GM12865 (cell line): Measurements from ENCODE around the gene TMCC2.
"Not testable (repeated sequence)": the region's sequence is repeated elsewhere in the genome, so short reads cannot be mapped to it uniquely, and the experiment has no call there.

Experiments used
- DNase-seq: peaks from one replicate; pipeline ENCODE4 v3.0.0; 2010; ENCODE audit warnings: low read depth
- H3K4me3 ChIP-seq: 2 replicates; pipeline ENCODE4 v1.5.1; 2011; ENCODE audit warnings: mild to moderate bottlenecking, low read depth, low read length, control low read depth
- CTCF ChIP-seq: IDR thresholded peaks from 2 replicates; pipeline ENCODE4 v1.5.1; 2011; ENCODE audit warnings: low read length, control low read depth, low read depth, inconsistent platforms; ENCODE audit not compliant: insufficient read depth; ENCODE audit errors: missing control alignments

The TMCC2 gene

GRCh38 chr1:205232127-205232820, 4.5 kb downstream of the TMCC2 start:
- no peak for TF ChIP-seq CTCF
- no peak overlapping the region for H3K4me3 ChIP-seq
- no peak for DNase-seq

- DNase-seq = peak; percentile 45
- no peak overlapping the region for H3K4me3 ChIP-seq
- TF ChIP-seq CTCF = no peak
Observed at GRCh38 chr1:205232945-205233397, 5.2 kb downstream of the TMCC2 start.

GRCh38 chr1:205233986-205234385, 6.2 kb downstream of the TMCC2 start:
- not testable (repeated sequence) for DNase-seq, H3K4me3 ChIP-seq

- no peak overlapping the region for H3K4me3 ChIP-seq
- TF ChIP-seq CTCF = no peak
- DNase-seq = no peak
Observed at GRCh38 chr1:205235951-205236350, 8.2 kb downstream of the TMCC2 start.

- TF ChIP-seq CTCF = no peak
Observed at GRCh38 chr1:205236526-205236925, 8.8 kb downstream of the TMCC2 start.

GRCh38 chr1:205236951-205237475, 9.3 kb downstream of the TMCC2 start:
- no peak for DNase-seq
- TF ChIP-seq CTCF = no peak
- H3K4me3 ChIP-seq = no peak overlapping the region

More at GRCh38 chr1:205236526-205236925, 8.8 kb downstream of the TMCC2 start:
- no peak for DNase-seq
- H3K4me3 ChIP-seq = no peak overlapping the region

- no peak for TF ChIP-seq CTCF
- no peak overlapping the region for H3K4me3 ChIP-seq
- peak; percentile 41 for DNase-seq
Observed at GRCh38 chr1:205237526-205238484, 10.1 kb downstream of the TMCC2 start.
